HepG2 (cell line): ENCODE results near the gene FGD5. TPM values are rescaled to one million over a fixed set of nuclear protein-coding genes. Genes with fewer than 3 reads are reported as not detected.
A peak's percentile ranks its signal among the peaks of the same experiment; 100 is the strongest.

Experiments used
- GLI4 ChIP-seq: sonication (generic); formaldehyde crosslinking; IDR thresholded peaks from 2 replicates; pipeline ENCODE4 v1.5.1; 2020; ENCODE audit warnings: missing genetic modification reagents, mild to moderate bottlenecking, moderate library complexity, borderline replicate concordance
- IKZF5 ChIP-seq: IDR thresholded peaks from 2 replicates; pipeline ENCODE4 v1.6.1; 2018; ENCODE audit warnings: missing genetic modification reagents, mild to moderate bottlenecking, missing compliant biosample characterization
- KAT2B ChIP-seq: fragments of 150-350 bp; IDR thresholded peaks from 2 replicates; pipeline ENCODE4 v1.6.1; 2014; ENCODE audit warnings: low read depth, low read length, borderline replicate concordance
- NFIB ChIP-seq: sonication (generic); formaldehyde crosslinking; IDR thresholded peaks from 2 replicates; pipeline ENCODE4 v1.9.0; 2021; ENCODE audit warnings: missing genetic modification reagents, mild to moderate bottlenecking, borderline replicate concordance
- POLR2AphosphoS5 ChIP-seq: IDR thresholded peaks from 2 replicates; pipeline ENCODE4 v1.6.1; 2012; ENCODE audit warnings: low read depth, low read length
- SOX13 ChIP-seq, 3 experiments: fragments of 450-650 bp in 1 of 3; sonication (generic) in 1 of 3; formaldehyde crosslinking in 1 of 3; IDR thresholded peaks in 2 of 3; conservative IDR thresholded peaks in 1 of 3; 2 replicates each; pipeline versions ENCODE4 v1.5.0 to v1.6.1; 2016 to 2020; ENCODE audit warnings: antibody characterized with exemption in 1 of 3, mild to moderate bottlenecking in 1 of 3, missing compliant biosample characterization in 1 of 3, missing genetic modification reagents in 1 of 3, moderate library complexity in 1 of 3
- ZBTB46 ChIP-seq: sonication (generic); formaldehyde crosslinking; IDR thresholded peaks from 2 replicates; pipeline ENCODE4 v1.4.0; 2020; ENCODE audit warnings: mild to moderate bottlenecking, missing genetic modification reagents, borderline replicate concordance
- ZNF230 ChIP-seq: sonication (generic); formaldehyde crosslinking; IDR thresholded peaks from 2 replicates; pipeline ENCODE4 v1.4.0; 2020; ENCODE audit warnings: mild to moderate bottlenecking, missing genetic modification reagents
- ZNF546 ChIP-seq: sonication (generic); formaldehyde crosslinking; conservative IDR thresholded peaks from 2 replicates; pipeline ENCODE4 v1.8.1; 2023; ENCODE audit warnings: mild to moderate bottlenecking, missing genetic modification reagents
- ZNF557 ChIP-seq: sonication (generic); formaldehyde crosslinking; IDR thresholded peaks from 2 replicates; pipeline ENCODE4 v1.4.0; 2020; ENCODE audit warnings: missing genetic modification reagents
- ZNF687 ChIP-seq: sonication (generic); formaldehyde crosslinking; IDR thresholded peaks from 2 replicates; pipeline ENCODE4 v1.5.1; 2020; ENCODE audit warnings: mild to moderate bottlenecking, missing genetic modification reagents, moderate library complexity
- ZNF746 ChIP-seq: sonication (generic); formaldehyde crosslinking; IDR thresholded peaks from 2 replicates; pipeline ENCODE4 v1.8.0; 2022; ENCODE audit warnings: mild to moderate bottlenecking, missing genetic modification reagents
- ZNF770 ChIP-seq: sonication (generic); formaldehyde crosslinking; IDR thresholded peaks from 2 replicates; pipeline ENCODE4 v1.5.0; 2020; ENCODE audit warnings: mild to moderate bottlenecking, missing genetic modification reagents
- ZNF800 ChIP-seq: sonication (generic); formaldehyde crosslinking; IDR thresholded peaks from 2 replicates; pipeline ENCODE4 v1.4.0; 2020; ENCODE audit warnings: missing genetic modification reagents
- ZNF878 ChIP-seq: sonication (generic); formaldehyde crosslinking; IDR thresholded peaks from 2 replicates; pipeline ENCODE4 v1.8.1; 2023; ENCODE audit warnings: mild to moderate bottlenecking, missing genetic modification reagents, moderate library complexity
- polyA plus RNA-seq, 8 experiments: library from polyadenylated mRNA; depleted of rRNA in 3 of 8; stranded (reverse) in 7 of 8; unstranded in 1 of 8; fragments of >200 nt; fragmentation: Illumina TruSeq in 4 of 8; extraction: Trizol in 4 of 8; gene quantifications; 2 replicates each; pipeline versions ENCODE4 v1.2.1 to v1.2.3, GENCODE V29; 2011 to 2016; ENCODE audit warnings: low read depth in 4 of 8, missing spikeins in 1 of 8, mixed read lengths in 1 of 8; ENCODE audit not compliant: insufficient read depth in 1 of 8
- total RNA-seq, 5 experiments: library from RNA; depleted of rRNA; stranded (reverse); fragments of >200 nt; fragmentation: Illumina TruSeq; extraction: Trizol; gene quantifications; 2 replicates each; pipeline ENCODE4 v1.2.3, GENCODE V29; 2016; ENCODE audit warnings: low read depth in 1 of 5
- TF ChIP-seq, protein P1 (sequence below): IDR thresholded peaks from 2 replicates; pipeline ENCODE4 v1.6.1; 2012; ENCODE audit warnings: inconsistent platforms

FGD5 gene
- total and polyA plus RNA-seq, 2 of the 13 experiments (the other 11 are each of a cell fraction or from before 2014, with no cell fraction given): 0.17 TPM; not detected in 1

- TF ChIP-seq ZNF878 (CRISPR knock-in tag) (no peak), ZNF546 (no peak), GLI4 (CRISPR knock-in tag) (no peak), ZNF800 (CRISPR knock-in tag) (no peak), ZNF557 (CRISPR knock-in tag) (no peak), NFIB (CRISPR knock-in tag) (peak; percentile 89; the same call in 1 of the 2 replicates), ZNF746 (CRISPR knock-in tag) (no peak), KAT2B (no peak), POLR2AphosphoS5 (peak; percentile 61; the same call in 1 of the 2 replicates), ZBTB46 (CRISPR knock-in tag) (no peak), ZNF687 (peak; percentile 64), ZNF770 (CRISPR knock-in tag) (no peak), SOX13 (IDR thresholded peaks at IDR 0.05) (no peak), SOX13 (CRISPR knock-in tag; conservative IDR thresholded peaks at IDR 0.05 in 1 of 2, IDR thresholded peaks at IDR 0.05 in 1 of 2) (no peak), IKZF5 (no peak), ZNF230 (no peak)
- TF ChIP-seq, protein P1, sequence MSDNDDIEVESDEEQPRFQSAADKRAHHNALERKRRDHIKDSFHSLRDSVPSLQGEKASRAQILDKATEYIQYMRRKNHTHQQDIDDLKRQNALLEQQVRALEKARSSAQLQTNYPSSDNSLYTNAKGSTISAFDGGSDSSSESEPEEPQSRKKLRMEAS: 0 out of 2 replicates have a peak, but pooled peaks have one; percentile 8
These were observed 129.3 kb downstream of the FGD5 start (continued) for GRCh38 chr3:14947886-14948608.
